GM23338 (cell line): ENCODE measurements around the gene ABCB8.

ENCODE experiments used
- CREB1 ChIP-seq: fragments of 250-450 bp; sonication (Bioruptor Pico); IDR thresholded peaks from 2 replicates; pipeline ENCODE4 v1.5.0; 2020; ENCODE audit warnings: low read depth, mild to moderate bottlenecking, moderate library complexity
- CTCF ChIP-seq, 2 experiments: fragments of 200-600 bp in 1 of 2; sonication (generic) in 1 of 2; conservative IDR thresholded peaks; 2 replicates each; pipeline versions ENCODE4 v1.5.1 to v1.6.1; 2016 to 2017; ENCODE audit warnings: antibody characterized with exemption in 2 of 2, low read depth in 2 of 2, mild to moderate bottlenecking in 2 of 2, moderate library complexity in 1 of 2
- EZH2 ChIP-seq: fragments of 200-600 bp; sonication (generic); IDR thresholded peaks from one replicate; pipeline ENCODE4 v1.8.0; 2017; ENCODE audit warnings: antibody characterized with exemption, mild to moderate bottlenecking, low read depth; ENCODE audit not compliant: unreplicated experiment
- EZH2phosphoT487 ChIP-seq: fragments of 200-600 bp; sonication (generic); IDR thresholded peaks from one replicate; pipeline ENCODE4 v1.8.1; 2018; ENCODE audit warnings: antibody characterized with exemption; ENCODE audit not compliant: unreplicated experiment
- NANOG ChIP-seq: IDR thresholded peaks from 2 replicates; pipeline ENCODE4 v1.6.1; 2016; ENCODE audit warnings: antibody characterized with exemption, borderline replicate concordance
- POLR2AphosphoS5 ChIP-seq: IDR thresholded peaks from 2 replicates; pipeline ENCODE4 v1.6.1; 2016; ENCODE audit warnings: antibody characterized with exemption, low read depth
- REST ChIP-seq: IDR thresholded peaks from one replicate; pipeline ENCODE4 v1.6.1; 2018; ENCODE audit warnings: antibody characterized with exemption; ENCODE audit not compliant: unreplicated experiment
- STAT1 ChIP-seq: IDR thresholded peaks from one replicate; pipeline ENCODE4 v1.6.1; 2016; ENCODE audit warnings: antibody characterized with exemption; ENCODE audit not compliant: unreplicated experiment
- ZNF114 ChIP-seq: fragments of 250-450 bp; sonication (Bioruptor Pico); IDR thresholded peaks from 2 replicates; pipeline ENCODE4 v1.5.0; 2020; ENCODE audit warnings: mild to moderate bottlenecking, moderate library complexity
- ZNF331 ChIP-seq: fragments of 250-450 bp; sonication (Bioruptor Pico); IDR thresholded peaks from 2 replicates; pipeline ENCODE4 v1.5.0; 2020; ENCODE audit warnings: low read depth, mild to moderate bottlenecking, moderate library complexity
- TF ChIP-seq, protein P1 (sequence below): IDR thresholded peaks from 2 replicates; pipeline ENCODE4 v1.6.1; 2016; ENCODE audit warnings: antibody characterized with exemption

GRCh38 chr7:151016505-151016904 lies 11.7 kb upstream of the ABCB8 start:
- TF ChIP-seq EZH2 (no peak), CTCF (conservative IDR thresholded peaks at IDR 0.05; ENCODE audit: low read depth in 2 of 2) (no peak), EZH2phosphoT487 (no peak), POLR2AphosphoS5 (no peak), STAT1 (no peak), REST (no peak), ZNF331 (no peak), CREB1 (no peak), NANOG (no peak), ZNF114 (no peak)
- TF ChIP-seq, protein P1, sequence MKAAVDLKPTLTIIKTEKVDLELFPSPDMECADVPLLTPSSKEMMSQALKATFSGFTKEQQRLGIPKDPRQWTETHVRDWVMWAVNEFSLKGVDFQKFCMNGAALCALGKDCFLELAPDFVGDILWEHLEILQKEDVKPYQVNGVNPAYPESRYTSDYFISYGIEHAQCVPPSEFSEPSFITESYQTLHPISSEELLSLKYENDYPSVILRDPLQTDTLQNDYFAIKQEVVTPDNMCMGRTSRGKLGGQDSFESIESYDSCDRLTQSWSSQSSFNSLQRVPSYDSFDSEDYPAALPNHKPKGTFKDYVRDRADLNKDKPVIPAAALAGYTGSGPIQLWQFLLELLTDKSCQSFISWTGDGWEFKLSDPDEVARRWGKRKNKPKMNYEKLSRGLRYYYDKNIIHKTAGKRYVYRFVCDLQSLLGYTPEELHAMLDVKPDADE, result no peak
